Thyroid gland (tissue), 4 donors: ENCODE results near the gene ADAMTS1.

Experiments
- POLR2A ChIP-seq, 2 donors: fragments of 450-650 bp; IDR thresholded peaks; one replicate each; pipeline ENCODE4 v1.6.1; 2017; ENCODE audit warnings: antibody characterized with exemption in 2 of 2, mild to moderate bottlenecking in 2 of 2, moderate library complexity in 1 of 2
- TF ChIP-seq, protein P1 (sequence below), 6 experiments: fragments of 200-600 bp in 3 of 6; fragments of 450-650 bp in 3 of 6; sonication (generic) in 3 of 6; IDR thresholded peaks; one replicate each; pipeline ENCODE4 v1.5.1; 2016 to 2019; ENCODE audit warnings: antibody characterized with exemption in 6 of 6, mild to moderate bottlenecking in 2 of 6, inconsistent platforms in 1 of 6, moderate library complexity in 1 of 6

DNA sequence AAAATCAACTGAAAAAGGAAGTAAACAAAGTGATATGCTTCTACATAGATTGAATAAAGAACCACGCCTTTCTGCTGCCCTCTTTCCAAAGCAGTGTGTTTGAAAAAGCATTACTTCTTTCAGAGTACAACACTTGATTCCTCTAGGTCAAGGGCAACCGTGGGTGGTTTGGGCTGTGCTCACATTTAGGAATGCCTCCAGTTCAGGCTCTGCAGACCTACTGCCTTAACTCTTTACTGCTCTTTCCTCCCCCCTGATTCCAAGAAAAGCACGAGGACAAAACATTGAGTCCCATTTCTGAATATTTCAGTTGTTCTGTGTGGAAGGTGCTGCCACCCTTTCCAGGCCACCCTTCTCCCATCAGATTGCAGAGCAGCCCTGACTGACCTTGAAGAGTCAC is 45.2 kb downstream of the ADAMTS1 start:
- TF ChIP-seq, protein P1, sequence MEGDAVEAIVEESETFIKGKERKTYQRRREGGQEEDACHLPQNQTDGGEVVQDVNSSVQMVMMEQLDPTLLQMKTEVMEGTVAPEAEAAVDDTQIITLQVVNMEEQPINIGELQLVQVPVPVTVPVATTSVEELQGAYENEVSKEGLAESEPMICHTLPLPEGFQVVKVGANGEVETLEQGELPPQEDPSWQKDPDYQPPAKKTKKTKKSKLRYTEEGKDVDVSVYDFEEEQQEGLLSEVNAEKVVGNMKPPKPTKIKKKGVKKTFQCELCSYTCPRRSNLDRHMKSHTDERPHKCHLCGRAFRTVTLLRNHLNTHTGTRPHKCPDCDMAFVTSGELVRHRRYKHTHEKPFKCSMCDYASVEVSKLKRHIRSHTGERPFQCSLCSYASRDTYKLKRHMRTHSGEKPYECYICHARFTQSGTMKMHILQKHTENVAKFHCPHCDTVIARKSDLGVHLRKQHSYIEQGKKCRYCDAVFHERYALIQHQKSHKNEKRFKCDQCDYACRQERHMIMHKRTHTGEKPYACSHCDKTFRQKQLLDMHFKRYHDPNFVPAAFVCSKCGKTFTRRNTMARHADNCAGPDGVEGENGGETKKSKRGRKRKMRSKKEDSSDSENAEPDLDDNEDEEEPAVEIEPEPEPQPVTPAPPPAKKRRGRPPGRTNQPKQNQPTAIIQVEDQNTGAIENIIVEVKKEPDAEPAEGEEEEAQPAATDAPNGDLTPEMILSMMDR (IDR thresholded peaks at IDR 0.05), result no peak
- no peak for TF ChIP-seq POLR2A (IDR thresholded peaks at IDR 0.05)
